Activated gamma-delta T cell (primary cell): ENCODE data around the gene ZNF594.
"Not testable (repeated sequence)": the region's sequence is repeated elsewhere in the genome, so short reads cannot be mapped to it uniquely, and the experiment has no call there.

Experiments
- DNase-seq: peaks from one replicate; lab custom pipeline; 2025; lab: John Stamatoyannopoulos, UW
- total RNA-seq, 2 donors: gene quantifications; one replicate each; lab custom pipeline; 2026; lab: John Stamatoyannopoulos, UW

Gene ZNF594
- total RNA-seq: 43.7 to 47.6 reads per million in 2 donors

DNA sequence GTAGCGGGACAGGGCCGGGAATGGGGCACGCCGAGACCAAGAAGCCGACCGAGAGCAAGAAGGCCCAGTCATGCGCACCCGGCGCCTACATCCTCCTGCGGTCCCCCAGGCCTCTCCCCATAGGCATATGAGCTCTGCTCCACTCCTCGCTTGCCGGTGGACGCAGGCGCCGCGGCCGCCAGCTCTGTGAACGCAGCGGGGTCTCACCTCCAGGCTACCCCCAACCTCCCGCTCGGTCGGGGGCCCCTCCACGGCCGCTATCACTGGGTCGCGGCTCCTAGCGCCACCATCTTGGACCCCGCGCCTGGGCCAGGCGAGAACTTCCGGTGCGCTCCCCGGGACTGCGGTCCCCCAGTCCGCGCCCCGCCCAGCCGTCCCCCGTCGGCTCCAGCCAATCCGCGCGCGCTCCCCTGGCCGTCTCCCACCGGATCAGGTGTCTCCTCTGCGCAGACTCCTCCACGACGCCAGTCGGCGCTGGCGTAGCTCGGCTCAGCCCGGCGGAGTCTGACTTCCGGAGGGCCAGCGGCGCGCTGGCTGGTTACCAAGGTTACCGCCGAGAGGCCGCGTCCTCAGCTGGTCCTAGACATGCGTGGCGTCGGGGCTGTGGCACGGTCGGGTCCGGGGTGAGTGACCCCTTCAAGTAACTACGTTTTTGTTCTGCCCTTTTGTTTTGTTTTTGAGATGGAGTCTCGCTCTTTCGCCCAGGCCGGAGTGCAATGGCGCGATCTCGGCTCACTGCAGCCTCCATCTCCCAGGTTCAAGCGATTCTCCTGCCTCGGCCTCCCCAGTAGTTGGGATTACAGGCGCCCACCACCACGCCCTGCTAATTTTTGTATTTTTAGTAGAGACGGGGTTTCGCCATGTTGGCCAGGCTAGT lies at the start of gene ZNF594:
Gene ZNF594 (minus strand): TSS at position 328 of the 877 bp plus-strand sequence. CDS start 7,612 bp downstream, outside the sequence.
- peak; percentile 99 for DNase-seq

DNA sequence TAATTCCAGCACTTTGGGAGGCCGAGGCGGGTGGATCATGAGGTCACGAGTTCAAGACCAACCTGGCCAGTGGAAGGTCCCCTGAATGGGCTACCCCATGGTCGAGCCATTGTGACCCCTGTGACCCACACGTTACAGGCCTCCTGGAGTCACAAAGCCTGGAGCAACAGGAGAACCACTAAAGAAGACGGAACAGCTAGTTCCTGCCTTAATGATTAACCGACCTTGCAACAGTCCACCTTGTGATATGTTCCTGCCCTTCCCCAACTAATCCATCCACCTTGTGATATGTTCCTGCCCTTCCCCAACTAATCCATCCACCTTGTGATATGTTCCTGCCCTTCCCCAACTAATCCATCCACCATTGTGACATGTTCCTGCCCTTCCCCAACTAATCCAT lies 48.1 kb upstream of the ZNF594 start:
- not testable (repeated sequence) for DNase-seq

DNA sequence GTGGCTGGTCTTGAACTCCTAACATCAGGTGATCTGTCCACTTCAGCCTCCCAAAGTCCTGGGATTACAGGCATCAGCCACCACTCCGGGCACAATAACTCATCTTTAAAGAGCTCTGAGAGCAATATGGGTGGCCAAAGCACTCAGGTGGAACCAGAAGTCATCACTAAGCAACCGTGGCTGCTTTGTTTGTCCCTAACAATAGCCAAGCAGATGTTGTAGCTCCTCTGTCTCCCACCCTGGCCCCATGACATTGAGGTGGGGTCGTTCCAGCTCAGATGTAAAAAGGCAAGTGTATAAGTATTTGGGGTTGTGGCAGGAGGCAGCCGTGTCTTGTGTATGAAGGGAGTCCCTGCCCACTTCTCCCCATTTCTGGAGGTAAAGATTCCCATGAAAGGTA lies 46.7 kb upstream of the ZNF594 start:
- no peak for DNase-seq

DNA sequence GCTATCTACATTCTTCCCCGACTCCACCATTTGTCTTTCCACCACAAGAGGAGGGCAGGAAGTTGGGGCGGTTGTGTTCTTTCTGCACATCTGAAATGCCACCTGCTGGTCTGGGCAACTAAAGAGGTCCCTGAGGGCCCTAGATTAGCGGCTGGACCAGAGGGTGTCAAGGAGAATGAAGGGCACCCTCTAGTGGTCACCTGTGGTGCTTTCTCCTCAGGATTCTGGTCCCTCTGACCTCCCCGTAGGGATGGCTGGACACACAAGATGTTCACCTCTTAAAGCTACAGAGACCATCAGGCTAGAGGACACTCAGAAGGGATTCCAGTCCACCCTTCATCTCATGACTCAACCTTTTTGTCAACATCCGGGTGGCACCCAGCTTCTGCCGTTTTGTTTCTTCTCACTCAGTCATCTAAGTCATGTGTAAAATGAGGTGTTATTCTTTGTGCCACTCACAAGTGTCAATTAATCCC lies 45.9 kb upstream of the ZNF594 start:
- DNase-seq: no peak

DNA sequence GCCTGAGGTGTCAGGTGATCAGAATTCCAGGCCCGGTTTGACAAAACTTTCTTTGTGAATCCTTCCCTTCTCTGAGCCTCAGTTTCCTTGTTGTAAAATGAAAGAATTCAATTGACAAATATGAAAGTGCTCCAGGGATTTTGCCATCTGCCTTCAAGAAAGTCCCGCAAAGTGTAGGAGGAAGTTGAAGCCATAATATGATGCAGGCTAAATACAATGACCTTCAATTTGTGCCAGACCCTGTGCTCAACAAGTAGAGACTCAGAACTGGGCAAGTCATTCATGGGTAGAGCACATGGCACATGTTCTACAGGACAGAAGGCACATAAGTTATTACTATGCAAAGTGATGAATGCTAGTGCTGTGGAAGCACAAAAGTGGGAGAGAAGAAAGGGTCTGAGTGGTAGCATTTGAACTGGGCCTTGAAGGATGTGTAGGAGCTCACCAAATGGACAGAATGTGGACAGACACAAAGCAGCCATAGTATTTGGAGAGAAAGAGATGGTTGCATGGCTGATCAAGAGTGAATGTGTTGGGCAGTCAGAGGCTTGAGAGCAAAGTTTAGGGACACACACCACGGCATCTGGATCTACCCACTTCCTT lies 45.4 kb upstream of the ZNF594 start:
- DNase-seq: no peak

DNA sequence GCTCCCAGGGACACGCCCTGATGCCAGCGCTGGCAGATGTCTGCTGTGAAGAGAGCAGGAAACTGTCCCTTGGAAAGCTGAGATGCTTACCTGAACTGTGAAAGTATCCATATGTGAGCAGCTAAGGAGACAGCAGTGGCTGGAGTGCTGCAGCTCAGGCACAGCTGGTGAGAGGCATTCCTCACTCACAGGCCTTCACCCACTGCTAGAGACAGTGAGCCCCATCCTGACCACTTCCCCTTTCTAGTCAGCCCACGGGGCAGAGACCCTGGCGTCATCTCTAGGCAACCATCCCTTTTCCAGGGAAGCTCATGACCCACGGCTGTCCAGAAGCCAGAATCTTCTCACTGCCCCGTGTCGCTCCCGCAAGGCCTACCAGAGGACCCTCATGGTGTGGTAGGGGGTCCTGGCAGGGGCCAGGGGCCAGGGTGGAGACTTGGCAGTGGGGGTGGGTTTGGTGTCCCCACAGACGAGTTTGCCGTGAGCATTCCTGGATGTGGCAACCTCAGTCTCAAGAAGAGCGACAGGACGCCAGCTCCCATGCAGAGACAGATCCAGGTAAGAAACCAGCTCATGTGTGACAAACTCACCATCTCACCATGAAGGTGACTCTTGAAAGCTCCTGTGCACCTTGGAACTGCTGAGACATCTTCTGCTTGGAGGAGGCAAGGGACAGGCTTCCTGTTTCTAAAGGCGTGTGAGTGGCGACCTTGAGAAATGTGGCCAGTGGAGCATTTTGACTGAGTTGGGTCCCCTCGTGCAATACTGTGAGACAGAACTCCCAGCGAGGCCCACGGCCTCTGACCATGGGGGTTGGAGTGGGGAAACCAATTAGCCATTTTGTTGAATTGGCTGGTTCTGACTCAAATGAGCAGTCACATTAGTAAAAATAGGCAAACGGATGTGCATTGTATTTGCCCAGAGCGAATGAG lies 43.2 kb upstream of the ZNF594 start, which contains the start of gene SCIMP:
Gene SCIMP (minus strand): TSS at position 216 of the 932 bp plus-strand sequence. CDS start 105 bp downstream, at position 111.
- DNase-seq: no peak

DNA sequence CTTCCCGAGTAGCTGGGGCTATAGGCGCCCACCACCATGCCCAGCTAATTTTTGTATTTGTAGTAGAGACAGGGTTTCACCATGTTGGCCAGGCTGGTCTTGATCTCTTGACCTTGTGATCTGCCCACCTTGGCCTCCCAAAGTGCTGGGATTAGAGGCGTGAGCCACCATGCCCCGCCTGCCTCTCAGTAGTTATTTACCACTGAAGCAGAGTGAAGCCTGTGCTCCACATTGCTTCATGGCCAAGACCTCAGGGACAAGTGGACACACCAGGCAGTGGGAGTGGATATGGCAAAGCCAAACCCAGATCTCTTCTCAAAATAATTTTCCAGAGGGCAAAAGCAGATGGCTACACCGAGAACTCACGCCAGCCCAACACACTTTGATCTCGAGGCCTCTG lies 41.8 kb upstream of the ZNF594 start:
- not testable (repeated sequence) for DNase-seq

DNA sequence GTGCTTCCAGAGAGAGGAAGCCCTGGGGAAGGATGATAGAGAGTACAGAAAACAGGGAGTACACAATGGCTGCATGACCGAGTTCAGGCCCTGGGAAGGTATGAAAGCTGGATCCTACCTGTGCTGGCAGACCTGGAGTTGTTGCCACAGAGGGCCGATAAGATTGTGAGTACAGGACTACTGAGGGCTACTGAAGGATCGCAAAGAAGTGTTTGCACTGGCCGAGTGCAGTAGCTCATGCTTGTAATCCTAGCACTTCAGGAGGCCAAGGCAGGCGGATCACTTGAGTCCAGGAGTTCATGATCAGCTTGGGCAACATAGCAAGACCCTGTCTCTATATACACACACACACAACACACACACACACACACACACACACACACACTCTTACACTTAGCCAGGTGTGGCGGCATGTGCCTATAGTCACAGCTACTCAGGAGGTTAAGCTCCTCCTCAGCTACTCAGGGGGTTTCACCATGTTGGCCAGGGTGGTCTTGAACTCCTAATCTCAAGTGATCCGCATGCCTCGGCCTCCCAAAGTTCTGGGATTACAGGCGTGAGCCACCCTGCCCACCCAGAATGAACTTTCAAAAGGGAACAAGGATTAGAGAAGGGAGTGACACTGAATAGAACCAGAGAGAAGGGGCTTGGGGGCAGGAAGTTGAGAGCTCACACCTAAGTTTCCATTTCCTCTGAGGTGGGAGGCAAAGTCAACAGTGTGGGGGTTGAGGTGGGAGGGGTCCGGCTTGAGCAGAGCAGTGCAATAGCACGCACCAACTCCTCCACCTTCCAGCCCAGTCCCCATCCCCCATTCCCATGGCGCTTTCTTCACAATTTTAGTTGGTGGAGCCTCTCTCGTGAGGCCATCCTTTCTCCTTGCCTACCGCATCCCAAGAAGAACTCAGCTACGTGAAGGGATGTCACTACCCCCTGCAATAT lies 35.5 kb upstream of the ZNF594 start:
- DNase-seq: no peak

DNA sequence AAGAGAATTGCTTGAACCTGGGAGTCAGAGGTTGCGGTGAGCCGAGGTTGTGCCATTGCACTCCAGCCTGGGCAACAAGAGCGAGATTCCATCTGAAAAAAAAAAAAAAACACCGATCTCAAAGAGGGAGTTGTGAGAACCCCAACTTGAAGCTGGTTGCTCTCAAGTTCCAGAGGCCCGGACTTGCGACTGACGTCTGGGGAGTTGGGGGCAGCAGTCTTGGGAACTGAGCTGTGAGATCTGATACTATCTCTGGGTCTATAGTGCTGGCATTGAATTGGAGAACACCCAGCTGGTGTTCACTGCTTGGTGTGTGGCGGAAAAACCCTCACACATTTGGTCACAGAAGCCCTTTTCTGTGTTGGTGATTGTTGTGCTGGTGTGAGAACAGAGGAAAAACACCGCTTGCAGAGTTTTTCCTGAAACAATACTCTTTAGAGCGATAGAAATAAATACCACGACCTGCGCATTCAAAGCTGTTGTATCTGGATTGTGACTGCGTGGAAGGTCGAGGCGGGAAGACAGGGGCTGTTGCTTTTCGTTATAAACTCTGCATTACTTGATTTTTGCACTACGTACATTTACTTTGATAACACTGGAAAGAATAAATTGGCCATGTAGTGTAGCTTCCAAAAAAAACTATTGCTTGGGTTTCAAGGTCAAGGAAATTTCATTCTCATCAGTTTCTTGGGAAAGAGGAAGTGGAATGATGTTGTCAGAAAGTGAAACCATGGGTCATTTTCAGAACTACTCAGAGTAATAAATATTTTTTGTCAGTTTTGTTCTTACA lies 34.2 kb upstream of the ZNF594 start:
- DNase-seq: no peak

DNA sequence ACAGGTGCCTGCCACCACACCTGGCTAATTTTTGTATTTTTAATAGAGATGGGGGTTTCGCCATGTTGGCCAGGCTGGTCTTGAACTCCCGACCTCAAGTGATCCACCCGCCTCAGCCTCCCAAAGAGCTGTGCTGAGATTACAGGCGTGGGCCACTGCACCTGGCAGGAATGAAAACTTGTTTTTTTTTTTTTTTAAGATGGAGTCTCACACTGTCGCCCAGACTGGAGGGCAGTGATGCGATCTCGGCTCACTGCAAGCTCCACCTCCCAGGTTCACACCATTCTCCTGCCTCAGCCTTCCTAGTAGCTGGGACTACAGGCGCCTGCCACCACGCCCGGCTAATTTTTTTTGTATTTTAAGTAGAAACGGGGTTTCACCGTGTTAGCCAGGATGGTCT lies 30.2 kb upstream of the ZNF594 start:
- DNase-seq: not testable (repeated sequence)

DNA sequence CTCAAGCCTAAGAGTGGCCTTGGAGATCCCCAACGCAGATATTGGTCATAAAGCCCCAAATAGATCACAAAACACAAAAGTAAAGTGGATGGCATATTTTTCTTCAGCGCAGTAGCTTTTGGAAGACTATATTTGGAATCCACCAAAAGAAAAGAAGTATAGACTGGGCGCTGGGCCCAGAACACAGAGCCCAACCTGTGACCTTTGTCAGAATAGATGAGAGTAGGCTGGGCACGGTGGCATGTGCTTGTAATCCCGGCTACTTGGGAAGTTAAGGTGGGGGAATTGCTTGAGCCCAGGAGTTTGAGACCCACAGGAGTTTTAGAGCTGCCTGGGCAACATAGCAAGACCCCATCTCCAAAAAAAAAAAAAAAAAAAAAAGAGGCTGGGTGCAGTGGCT lies 28.4 kb upstream of the ZNF594 start:
- no peak for DNase-seq

DNA sequence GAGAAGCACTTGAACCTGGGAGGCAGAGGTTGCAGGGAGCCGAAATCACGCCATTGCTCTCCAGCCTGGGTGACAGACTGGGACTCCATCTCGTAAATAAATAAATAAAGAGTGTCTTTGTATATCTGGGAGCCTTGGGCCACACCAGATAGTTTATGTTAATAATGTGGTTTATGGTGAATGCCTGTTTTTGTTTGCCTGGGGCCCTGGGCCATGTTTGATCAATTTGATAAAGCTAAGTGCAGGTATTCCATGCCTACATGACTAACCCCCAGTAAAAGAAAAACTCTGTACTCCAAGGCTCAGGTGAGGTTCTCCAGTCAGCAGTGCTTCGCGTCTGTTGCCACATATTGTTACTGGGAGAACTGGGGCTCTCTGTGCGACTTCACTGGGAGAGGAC lies 27.9 kb upstream of the ZNF594 start:
- no peak for DNase-seq

DNA sequence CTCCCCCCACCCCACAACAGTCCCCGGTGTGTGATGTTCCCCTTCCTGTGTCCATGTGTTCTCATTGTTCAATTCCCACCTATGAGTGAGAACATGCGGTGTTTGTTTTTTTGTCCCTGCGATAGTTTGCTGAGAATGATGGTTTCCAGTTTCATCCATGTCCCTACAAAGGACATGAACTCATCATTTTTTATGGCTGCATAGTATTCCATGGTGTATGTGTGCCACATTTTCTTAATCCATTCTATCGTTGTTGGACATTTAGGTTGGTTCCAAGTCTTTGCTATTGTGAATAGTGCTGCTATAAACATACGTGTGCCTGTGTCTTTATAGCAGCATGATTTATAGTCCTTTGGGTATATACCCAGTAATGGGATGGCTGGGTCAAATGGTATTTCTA lies 25.9 kb upstream of the ZNF594 start:
- DNase-seq: not testable (repeated sequence)

DNA sequence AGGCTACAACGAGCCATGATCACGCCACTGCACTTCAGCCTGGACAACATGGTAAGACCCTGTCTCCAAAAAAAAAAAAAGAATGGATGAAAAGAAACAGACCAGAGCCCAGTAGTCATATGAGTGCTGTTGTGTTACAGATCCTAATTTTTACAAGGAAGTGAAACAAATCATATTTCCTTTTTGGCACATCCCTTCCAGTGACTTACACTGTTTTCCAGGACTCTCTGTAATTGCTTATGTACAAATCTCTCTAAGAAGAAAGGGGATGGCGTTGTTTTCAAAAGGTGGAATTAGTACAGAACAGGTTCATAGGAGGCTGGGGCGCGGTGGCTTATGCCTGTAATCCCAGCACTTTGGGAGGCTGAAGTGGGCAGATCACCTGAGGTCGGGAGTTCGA lies 19.8 kb upstream of the ZNF594 start:
- DNase-seq: no peak

DNA sequence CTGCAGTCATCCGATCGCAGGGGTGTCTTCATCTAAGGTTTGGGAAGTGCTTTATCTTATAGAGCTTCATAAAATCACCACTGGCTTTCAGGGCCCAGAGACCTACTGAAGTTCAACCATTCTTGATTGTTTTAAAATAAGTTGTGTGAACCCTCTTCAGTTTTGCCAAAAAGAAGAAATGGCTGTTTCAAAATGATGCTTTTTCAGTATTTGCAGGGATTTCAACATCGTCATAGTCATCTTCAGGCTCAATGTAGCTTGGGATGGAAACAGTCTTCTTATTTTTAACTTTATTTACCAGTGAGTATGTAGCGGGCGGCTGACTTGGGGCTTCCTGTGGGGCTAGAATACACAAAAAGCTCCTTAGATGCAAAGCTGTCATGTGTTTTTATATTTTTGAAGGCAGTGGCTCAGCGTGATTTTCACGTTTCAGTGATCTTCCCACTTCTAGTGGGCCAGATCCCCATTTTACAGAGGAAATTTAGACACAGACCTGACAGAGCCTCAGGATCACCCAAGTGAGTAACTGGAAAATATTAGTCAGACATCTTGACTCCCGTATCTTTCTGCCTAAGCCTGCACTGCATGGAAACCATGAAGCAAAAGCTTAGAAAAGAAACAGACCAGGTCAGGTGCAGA lies 19.1 kb upstream of the ZNF594 start:
- DNase-seq: no peak

DNA sequence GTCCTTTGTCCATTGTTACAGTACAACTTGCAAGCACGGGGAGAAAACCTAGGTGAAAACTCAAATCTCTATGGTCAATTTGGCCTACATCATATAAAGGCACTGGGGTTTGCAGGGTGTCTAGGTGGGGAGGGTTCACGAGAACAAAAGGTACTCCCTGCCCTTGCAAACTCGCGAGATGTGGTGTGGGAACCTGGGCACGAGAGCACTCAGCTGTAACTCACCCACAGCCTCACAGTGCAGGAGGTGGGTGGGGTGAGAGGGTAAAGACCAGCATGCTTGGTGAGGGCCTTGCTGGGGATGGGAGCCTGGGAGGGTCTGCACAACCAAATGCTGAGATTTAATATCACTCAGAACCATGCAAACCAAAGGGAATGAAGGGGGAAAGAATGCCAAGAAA lies 18.4 kb upstream of the ZNF594 start:
- DNase-seq: no peak

DNA sequence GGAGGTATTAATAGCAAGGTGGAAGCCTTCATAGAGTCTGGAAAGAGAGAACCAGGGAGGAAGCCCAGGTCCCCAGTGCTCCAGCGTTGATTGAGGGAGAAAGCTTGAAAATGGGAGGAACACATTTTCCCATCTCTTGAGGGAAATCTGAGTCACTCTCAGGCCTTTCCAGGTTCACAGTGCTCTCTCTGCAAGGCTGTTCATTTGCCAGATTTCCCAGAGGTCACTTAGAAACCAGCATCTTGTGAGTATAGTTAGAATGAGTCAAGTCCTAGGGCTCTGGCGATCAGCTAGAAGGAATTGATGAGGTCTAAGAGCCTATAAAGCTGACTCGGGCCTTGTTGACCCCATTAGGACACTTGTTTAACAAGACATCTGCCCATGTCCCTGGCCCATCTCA lies 17.7 kb upstream of the ZNF594 start:
- no peak for DNase-seq

DNA sequence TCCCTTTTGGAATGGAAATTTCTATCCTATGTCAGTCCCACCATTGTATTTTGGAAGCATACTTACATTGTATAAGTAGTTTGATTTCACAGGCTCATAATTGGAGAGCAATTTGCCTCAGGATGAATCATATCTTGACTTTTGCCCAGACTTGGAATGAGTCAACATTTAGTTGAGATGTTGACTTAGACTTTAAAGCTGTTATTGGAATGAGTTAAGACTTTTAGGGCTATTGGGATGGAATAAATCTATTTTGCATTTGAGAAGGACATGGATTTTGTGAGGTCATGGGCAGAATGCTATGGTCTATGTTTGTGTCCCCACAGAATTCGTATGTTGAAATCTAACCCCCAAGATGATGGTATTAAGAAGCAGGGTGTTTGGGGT lies 12.2 kb upstream of the ZNF594 start:
- DNase-seq: no peak

DNA sequence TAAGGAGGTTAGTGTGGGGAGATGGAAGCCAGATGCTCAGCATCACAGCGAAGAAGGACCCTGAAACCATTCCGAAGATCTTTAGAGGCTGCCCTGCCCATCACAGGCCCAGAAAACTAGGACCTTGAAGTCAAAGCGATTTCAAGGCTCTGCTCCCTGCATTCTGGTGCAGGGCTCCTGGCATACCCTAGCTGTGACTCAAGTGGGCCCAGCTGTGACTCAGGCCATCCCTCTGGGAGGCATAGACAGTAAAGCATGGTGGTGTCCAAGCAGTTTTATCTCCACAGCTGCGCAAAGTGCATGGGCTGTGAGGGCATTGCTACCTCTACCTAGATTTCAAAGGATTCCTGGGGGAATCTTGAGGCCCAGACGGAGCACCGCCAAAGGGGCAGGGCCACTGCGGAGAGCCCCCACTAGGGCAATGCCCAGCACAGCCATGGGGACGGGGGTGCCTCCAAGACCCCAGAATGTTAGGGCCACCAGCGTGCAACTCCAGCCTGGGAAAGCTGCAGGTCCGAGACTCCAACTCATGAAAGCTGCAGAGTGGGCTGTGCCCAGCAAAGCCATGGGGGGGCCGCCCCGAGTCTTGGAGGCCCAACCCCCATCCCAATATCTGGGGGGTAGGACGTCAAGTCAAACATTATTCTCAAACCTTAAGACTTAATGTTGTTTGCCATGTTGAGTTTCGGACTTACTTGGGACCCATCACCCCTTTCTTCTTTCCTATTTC lies 11.7 kb upstream of the ZNF594 start:
- DNase-seq: no peak
